ENCODE data around the gene ZFP36L2. TPM values are rescaled to one million over a fixed set of nuclear protein-coding genes. Genes with fewer than 3 reads are reported as not detected.

ZFP36L2 gene
- total and polyA plus RNA-seq, 9 of the 15 experiments (the other 6 are each of a cell fraction or from before 2014, with no cell fraction given): 4.1 to 60.6 (median 20.3) TPM

DNA sequence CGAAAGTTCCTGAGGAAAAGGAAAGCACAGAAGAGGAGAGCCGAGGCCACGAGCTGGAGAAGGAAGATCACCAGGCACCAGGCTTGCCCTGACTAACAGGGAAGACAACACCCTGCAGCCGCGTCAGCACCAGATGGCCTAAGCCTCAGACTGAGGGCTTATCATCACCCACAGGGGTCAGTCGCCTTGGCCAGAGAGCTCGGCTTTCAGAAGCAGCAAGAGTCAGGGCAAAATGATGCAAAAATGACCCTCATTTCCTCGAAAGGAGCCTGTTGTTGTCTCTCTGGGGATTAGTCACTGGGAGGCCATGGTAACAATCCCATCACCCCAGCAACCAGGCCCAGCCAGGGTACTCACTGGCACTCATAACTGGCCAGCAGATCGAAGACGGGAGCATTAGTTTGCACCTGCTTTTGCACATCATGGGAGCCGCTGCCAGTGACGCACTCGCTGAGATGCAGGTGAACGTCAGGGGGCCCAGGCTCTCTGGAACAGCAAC lies 42.7 kb upstream of the ZFP36L2 start (continued):
- no peak for TF ChIP-seq MAFF (IDR thresholded peaks at IDR 0.05; ENCODE audit: low read length)
- TF ChIP-seq CTBP1 (IDR thresholded peaks at IDR 0.05; ENCODE audit: borderline replicate concordance): peak; percentile 48; the same call in 1 of the 2 replicates
- no peak for TF ChIP-seq PHF21A (IDR thresholded peaks at IDR 0.05; ENCODE audit: borderline replicate concordance, low read depth)
- TF ChIP-seq RFX1 (IDR thresholded peaks at IDR 0.05): peak; percentile 82
- TF ChIP-seq NEUROD1 (IDR thresholded peaks at IDR 0.05; ENCODE audit: borderline replicate concordance, low read depth, low read length, partially characterized antibody): no peak
- TF ChIP-seq, protein P1, sequence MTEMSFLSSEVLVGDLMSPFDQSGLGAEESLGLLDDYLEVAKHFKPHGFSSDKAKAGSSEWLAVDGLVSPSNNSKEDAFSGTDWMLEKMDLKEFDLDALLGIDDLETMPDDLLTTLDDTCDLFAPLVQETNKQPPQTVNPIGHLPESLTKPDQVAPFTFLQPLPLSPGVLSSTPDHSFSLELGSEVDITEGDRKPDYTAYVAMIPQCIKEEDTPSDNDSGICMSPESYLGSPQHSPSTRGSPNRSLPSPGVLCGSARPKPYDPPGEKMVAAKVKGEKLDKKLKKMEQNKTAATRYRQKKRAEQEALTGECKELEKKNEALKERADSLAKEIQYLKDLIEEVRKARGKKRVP (CRISPR knock-in tag; IDR thresholded peaks at IDR 0.05): no peak
- no peak for TF ChIP-seq NR2C2 (CRISPR knock-in tag; IDR thresholded peaks at IDR 0.05)
- peak; percentile 43; the same call in 1 of the 2 replicates for TF ChIP-seq NR2C2 (tag; IDR thresholded peaks at IDR 0.05)
- TF ChIP-seq, protein P2, sequence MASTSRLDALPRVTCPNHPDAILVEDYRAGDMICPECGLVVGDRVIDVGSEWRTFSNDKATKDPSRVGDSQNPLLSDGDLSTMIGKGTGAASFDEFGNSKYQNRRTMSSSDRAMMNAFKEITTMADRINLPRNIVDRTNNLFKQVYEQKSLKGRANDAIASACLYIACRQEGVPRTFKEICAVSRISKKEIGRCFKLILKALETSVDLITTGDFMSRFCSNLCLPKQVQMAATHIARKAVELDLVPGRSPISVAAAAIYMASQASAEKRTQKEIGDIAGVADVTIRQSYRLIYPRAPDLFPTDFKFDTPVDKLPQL (IDR thresholded peaks at IDR 0.05; ENCODE audit: extremely low read depth, insufficient read length): no peak
- TF ChIP-seq NFIX (CRISPR knock-in tag; IDR thresholded peaks at IDR 0.05; ENCODE audit: low read depth): no peak
- TF ChIP-seq, protein P3, sequence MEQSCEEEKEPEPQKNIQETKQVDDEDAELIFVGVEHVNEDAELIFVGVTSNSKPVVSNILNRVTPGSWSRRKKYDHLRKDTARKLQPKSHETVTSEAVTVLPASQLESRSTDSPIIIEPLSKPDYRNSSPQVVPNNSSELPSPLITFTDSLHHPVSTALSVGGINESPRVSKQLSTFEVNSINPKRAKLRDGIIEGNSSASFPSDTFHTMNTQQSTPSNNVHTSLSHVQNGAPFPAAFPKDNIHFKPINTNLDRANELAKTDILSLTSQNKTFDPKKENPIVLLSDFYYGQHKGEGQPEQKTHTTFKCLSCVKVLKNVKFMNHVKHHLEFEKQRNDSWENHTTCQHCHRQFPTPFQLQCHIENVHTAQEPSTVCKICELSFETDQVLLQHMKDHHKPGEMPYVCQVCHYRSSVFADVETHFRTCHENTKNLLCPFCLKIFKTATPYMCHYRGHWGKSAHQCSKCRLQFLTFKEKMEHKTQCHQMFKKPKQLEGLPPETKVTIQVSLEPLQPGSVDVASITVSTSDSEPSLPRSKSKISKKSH (CRISPR knock-in tag; IDR thresholded peaks at IDR 0.05): no peak
- TF ChIP-seq, protein P4, sequence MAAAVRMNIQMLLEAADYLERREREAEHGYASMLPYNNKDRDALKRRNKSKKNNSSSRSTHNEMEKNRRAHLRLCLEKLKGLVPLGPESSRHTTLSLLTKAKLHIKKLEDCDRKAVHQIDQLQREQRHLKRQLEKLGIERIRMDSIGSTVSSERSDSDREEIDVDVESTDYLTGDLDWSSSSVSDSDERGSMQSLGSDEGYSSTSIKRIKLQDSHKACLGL (CRISPR knock-in tag; IDR thresholded peaks at IDR 0.05; ENCODE audit: borderline replicate concordance, poor library complexity, severe bottlenecking): no peak
- no peak for TF ChIP-seq ETV1 (tag; conservative IDR thresholded peaks at IDR 0.05; ENCODE audit: low read depth)
- TF ChIP-seq ELK3 (CRISPR knock-in tag; IDR thresholded peaks at IDR 0.05): no peak
- TF ChIP-seq, protein P5, sequence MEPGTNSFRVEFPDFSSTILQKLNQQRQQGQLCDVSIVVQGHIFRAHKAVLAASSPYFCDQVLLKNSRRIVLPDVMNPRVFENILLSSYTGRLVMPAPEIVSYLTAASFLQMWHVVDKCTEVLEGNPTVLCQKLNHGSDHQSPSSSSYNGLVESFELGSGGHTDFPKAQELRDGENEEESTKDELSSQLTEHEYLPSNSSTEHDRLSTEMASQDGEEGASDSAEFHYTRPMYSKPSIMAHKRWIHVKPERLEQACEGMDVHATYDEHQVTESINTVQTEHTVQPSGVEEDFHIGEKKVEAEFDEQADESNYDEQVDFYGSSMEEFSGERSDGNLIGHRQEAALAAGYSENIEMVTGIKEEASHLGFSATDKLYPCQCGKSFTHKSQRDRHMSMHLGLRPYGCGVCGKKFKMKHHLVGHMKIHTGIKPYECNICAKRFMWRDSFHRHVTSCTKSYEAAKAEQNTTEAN (CRISPR knock-in tag; IDR thresholded peaks at IDR 0.05): no peak
- TF ChIP-seq ZNF253 (CRISPR knock-in tag; conservative IDR thresholded peaks at IDR 0.05): no peak
- no peak for TF ChIP-seq ATF1 (CRISPR knock-in tag; IDR thresholded peaks at IDR 0.05)
- TF ChIP-seq ATF1 (tag; IDR thresholded peaks at IDR 0.05): no peak
- TF ChIP-seq SMC3 (conservative IDR thresholded peaks at IDR 0.05; ENCODE audit: insufficient read depth, low read depth, low read length): no peak
- no peak for TF ChIP-seq THRA (IDR thresholded peaks at IDR 0.05)

Measured in K562 (cell line).